ENCODE measurements around the gene TUFM.

GRCh38 chr16:28883221-28883996 is 37.3 kb upstream of the TUFM start:
- TF ChIP-seq POLR2AphosphoS5 (IDR thresholded peaks at IDR 0.05) (no peak), CTCF (IDR thresholded peaks at IDR 0.05 in 8 of 11, conservative IDR thresholded peaks at IDR 0.05 in 3 of 11) (no peak), POLR2A (IDR thresholded peaks at IDR 0.05) (no peak)
